Transverse colon (tissue), 4 donors: Measurements from ENCODE around the gene AGAP1. TPM values are rescaled to one million over a fixed set of nuclear protein-coding genes. Genes with fewer than 3 reads are reported as not detected.

ENCODE experiments used
- DNase-seq: peaks from one replicate; pipeline ENCODE4 v3.0.0-alpha.2; 2019
- H3K27ac ChIP-seq, 4 donors: fragments of 200-600 bp; sonication (generic); 2 replicates each; pipeline ENCODE4 v1.5.1; 2016 to 2018; ENCODE audit warnings: inconsistent platforms in 4 of 4
- H3K27me3 ChIP-seq: fragments of 200-600 bp; sonication (generic); 2 replicates; pipeline ENCODE4 v1.5.1; 2017; ENCODE audit warnings: inconsistent platforms
- H3K36me3 ChIP-seq, 4 donors: fragments of 200-600 bp; sonication (generic); 2 replicates each; pipeline ENCODE4 v1.5.1; 2017 to 2019; ENCODE audit warnings: inconsistent platforms in 4 of 4
- H3K4me1 ChIP-seq, 4 donors: fragments of 200-600 bp; sonication (generic); 2 replicates each; pipeline ENCODE4 v1.5.1; 2017 to 2020; ENCODE audit warnings: inconsistent platforms in 4 of 4
- H3K4me3 ChIP-seq, 4 donors: fragments of 200-600 bp; sonication (generic); 1 replicate in 1 of 4; 2 replicates in 3 of 4; pipeline versions ENCODE4 v1.5.1 to v1.6.1; 2017 to 2019; ENCODE audit warnings: inconsistent platforms in 4 of 4
- H3K9me3 ChIP-seq, 2 donors: fragments of 200-600 bp; sonication (generic); 2 replicates each; pipeline ENCODE4 v1.5.1; 2017 to 2019; ENCODE audit warnings: inconsistent platforms in 2 of 2
- EP300 ChIP-seq: sonication (generic); formaldehyde crosslinking; IDR thresholded peaks from one replicate; pipeline ENCODE4 v1.6.1; 2017; ENCODE audit warnings: antibody characterized with exemption, low read depth
- POLR2A ChIP-seq: fragments of 450-650 bp; IDR thresholded peaks from one replicate; pipeline ENCODE4 v1.6.1; 2016; ENCODE audit warnings: antibody characterized with exemption, mild to moderate bottlenecking, moderate library complexity
- POLR2AphosphoS5 ChIP-seq, 3 donors: sonication (generic); formaldehyde crosslinking; IDR thresholded peaks; one replicate each; pipeline ENCODE4 v1.6.1; 2016; ENCODE audit warnings: antibody characterized with exemption in 3 of 3
- WGBS, 2 donors: methylation state at CpG; one replicate each; pipeline ENCODE4 v1.1.5; 2018; ENCODE audit warnings: low coverage in 1 of 2; 5-methylcytosine and 5-hydroxymethylcytosine counted together
- in situ Hi-C, 4 donors: fragments of 200-750 bp; cut with MboI; loops; one replicate each; pipeline versions ENCODE4 v1.15.0 to v1.15.1; 2017; ENCODE audit warnings: low sequenced_read_pairs in 3 of 4, low pct_ligation_motif_present in 1 of 4, low pct_unique_long_range_greater_than_20kb in 1 of 4
- intact Hi-C: fragments of 100-400 bp; cut with DNase I; formaldehyde crosslinking; loops from one replicate; pipeline ENCODE4 v1.15.1; 2023; ENCODE audit warnings: low total_unique reads
- total RNA-seq, 4 donors: library from RNA; depleted of rRNA; stranded (reverse); fragments of >200 nt; gene quantifications; one replicate each; pipeline ENCODE4 v1.1.0, GENCODE V29; 2016
- TF ChIP-seq, protein P1 (sequence below), 5 experiments: fragments of 200-600 bp in 3 of 5; fragments of 450-650 bp in 2 of 5; sonication (generic) in 3 of 5; IDR thresholded peaks; 1 replicate in 2 of 5; 2 replicates in 3 of 5; pipeline ENCODE4 v1.5.1; 2016 to 2017; ENCODE audit warnings: antibody characterized with exemption in 5 of 5, inconsistent platforms in 3 of 5, mild to moderate bottlenecking in 2 of 5, moderate library complexity in 1 of 5

Gene AGAP1
- total RNA-seq, 4 donors from 2014 or later: 56.1 to 96.9 (median 71.2) TPM

DNA sequence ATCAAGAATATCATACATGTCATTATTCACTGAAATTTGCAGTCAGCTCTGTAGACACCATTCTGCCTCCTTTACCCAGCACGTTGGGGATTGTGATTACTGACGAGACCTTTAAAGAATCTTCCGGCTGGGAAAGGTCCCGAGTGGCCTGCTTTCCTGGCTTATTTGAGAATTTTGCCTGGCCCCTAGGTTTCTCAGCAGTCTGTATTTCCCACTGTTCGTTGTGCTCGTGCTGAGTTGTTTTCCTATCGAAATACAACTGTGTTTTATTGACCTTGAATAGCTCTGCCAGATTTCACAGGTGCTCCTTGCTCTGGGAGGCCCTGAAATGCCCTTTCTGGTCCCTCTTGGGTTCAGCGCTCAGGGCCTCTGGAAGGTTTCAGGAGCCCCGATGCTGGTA lies 94.9 kb downstream of the AGAP1 start:
- TF ChIP-seq POLR2A (no peak), POLR2AphosphoS5 (IDR thresholded peaks at IDR 0.05) (no peak), EP300 (no peak)
- TF ChIP-seq, protein P1, sequence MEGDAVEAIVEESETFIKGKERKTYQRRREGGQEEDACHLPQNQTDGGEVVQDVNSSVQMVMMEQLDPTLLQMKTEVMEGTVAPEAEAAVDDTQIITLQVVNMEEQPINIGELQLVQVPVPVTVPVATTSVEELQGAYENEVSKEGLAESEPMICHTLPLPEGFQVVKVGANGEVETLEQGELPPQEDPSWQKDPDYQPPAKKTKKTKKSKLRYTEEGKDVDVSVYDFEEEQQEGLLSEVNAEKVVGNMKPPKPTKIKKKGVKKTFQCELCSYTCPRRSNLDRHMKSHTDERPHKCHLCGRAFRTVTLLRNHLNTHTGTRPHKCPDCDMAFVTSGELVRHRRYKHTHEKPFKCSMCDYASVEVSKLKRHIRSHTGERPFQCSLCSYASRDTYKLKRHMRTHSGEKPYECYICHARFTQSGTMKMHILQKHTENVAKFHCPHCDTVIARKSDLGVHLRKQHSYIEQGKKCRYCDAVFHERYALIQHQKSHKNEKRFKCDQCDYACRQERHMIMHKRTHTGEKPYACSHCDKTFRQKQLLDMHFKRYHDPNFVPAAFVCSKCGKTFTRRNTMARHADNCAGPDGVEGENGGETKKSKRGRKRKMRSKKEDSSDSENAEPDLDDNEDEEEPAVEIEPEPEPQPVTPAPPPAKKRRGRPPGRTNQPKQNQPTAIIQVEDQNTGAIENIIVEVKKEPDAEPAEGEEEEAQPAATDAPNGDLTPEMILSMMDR (IDR thresholded peaks at IDR 0.05): no peak
- H3K4me3 ChIP-seq: no peak overlapping the region
- no peaks in the 10 kb centered on the region for H3K36me3 ChIP-seq
- no peaks in the 10 kb centered on the region for H3K9me3 ChIP-seq
- DNase-seq: no peak
- H3K27me3 ChIP-seq: no peaks in the 10 kb centered on the region
- WGBS, 2 donors: 39 to 55% methylated on average over 6 to 9 of the region's 9 CpGs
- intact Hi-C loops (no loop called here), in situ Hi-C loops (loop anchor here in 3 of 4 donors (10.0 to 25.0 kb wide), 3 partner anchors 454 to 1051 kb away; no protein-coding TSS in a partner anchor)
- no peak overlapping the region for H3K27ac ChIP-seq
- H3K4me1 ChIP-seq: peaks cover 0 to 9% (median 4%) of the 10 kb centered on the region in 4 donors

DNA sequence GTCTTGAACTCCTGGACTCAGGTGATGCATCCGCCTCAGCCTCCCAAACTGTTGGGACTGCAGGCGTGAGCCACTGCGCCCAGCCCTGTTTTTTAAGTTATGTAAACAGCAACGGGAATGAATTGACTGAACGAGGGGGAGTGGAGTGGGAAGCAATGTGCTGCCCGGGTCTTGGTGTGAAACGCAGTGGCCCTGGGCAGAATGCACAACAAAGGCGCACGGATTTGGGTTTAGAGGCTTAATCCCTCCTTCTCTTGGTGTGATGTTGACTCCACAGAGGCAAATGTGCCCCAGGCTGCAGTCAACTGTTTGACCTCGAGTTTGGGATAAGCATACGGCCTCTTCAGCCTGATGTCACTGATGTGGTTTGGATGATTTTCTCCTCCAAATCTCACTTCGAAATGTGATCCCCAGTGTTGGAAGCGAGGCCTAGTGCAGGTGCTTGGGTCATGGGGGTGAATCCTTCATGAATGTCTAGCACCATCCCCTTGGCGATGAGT lies 97.4 kb downstream of the AGAP1 start:
- Histone ChIP-seq H3K27ac (no peak overlapping the region), H3K4me3 (no peak overlapping the region), H3K9me3 (no peaks in the 10 kb centered on the region), H3K36me3 (no peaks in the 10 kb centered on the region), H3K27me3 (no peaks in the 10 kb centered on the region), H3K4me1 (peaks cover 0 to 19% (median 4%) of the 10 kb centered on the region in 4 donors)
- TF ChIP-seq POLR2A: no peak
- TF ChIP-seq EP300: no peak
- TF ChIP-seq, protein P1 (IDR thresholded peaks at IDR 0.05): no peak
- TF ChIP-seq POLR2AphosphoS5 (IDR thresholded peaks at IDR 0.05): no peak
- DNase-seq: no peak
- intact Hi-C loops: loop anchor here (5.0 kb wide), 1 partner anchor 449 kb away; no protein-coding TSS in a partner anchor
- 80 to 87% methylated on average over 3 to 14 of the region's 14 CpGs for WGBS, 2 donors
- in situ Hi-C loops: loop anchor here in 3 of 4 donors (5.0 to 25.0 kb wide), 4 partner anchors 449 to 1054 kb away; no protein-coding TSS in a partner anchor

DNA sequence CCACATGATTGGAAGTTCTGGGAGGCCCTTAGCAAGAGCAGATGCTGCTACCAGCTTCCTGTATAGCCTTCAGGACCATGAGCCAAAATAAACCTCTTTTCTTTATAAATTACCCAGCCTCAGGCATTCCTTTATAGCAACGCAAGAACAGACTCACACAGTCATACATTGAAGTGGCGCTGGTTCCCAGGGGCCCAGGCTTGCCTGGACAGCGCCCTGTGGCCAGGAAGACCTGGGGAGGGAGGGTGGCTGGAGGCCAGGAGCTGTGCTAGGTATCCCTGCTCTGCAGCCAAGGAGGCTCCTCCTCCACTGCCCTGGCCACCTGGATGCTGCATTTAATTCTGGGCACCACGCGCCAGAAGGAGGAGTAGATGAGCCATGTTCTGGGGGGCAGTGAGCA lies 98.1 kb downstream of the AGAP1 start:
- no peak for DNase-seq
- H3K9me3 ChIP-seq: no peaks in the 10 kb centered on the region
- in situ Hi-C loops: loop anchor here in 3 of 4 donors (5.0 to 25.0 kb wide), 4 partner anchors 450 to 1055 kb away; no protein-coding TSS in a partner anchor
- peaks cover 0 to 19% (median 4%) of the 10 kb centered on the region in 4 donors for H3K4me1 ChIP-seq
- no peaks in the 10 kb centered on the region for H3K36me3 ChIP-seq
- H3K27ac ChIP-seq: no peak overlapping the region
- WGBS, 2 donors: 88% methylated on average over 5 of the region's 5 CpGs; no CpG with 5 or more reads in 1 of the 2 donors
- intact Hi-C loops: loop anchor here (5.0 kb wide), 1 partner anchor 450 kb away; no protein-coding TSS in a partner anchor
- TF ChIP-seq, protein P1 (IDR thresholded peaks at IDR 0.05): no peak
- TF ChIP-seq POLR2A (no peak), EP300 (no peak), POLR2AphosphoS5 (IDR thresholded peaks at IDR 0.05) (no peak)
- H3K4me3 ChIP-seq: no peak overlapping the region
- no peaks in the 10 kb centered on the region for H3K27me3 ChIP-seq

DNA sequence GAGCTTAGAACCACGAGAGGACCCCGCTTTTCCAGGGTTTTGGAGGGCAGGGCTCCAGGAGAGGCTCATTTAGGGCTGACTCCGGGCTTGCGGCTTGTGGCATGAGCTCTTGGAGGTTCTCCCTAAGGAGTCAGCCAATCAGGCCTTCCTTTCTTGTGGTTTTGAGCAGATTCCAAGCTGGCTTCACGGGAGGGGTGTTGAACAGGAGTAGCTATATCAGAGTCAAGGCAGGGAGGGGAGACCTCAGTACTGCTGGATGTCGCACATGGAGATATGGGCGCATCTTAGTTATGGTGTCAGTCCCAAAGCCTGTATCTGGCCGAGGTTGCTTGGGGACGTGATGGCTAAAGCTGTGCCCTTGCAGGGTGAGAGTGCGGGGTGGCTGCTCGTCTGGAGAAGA lies 98.6 kb downstream of the AGAP1 start:
- TF ChIP-seq, protein P1 (IDR thresholded peaks at IDR 0.05): no peak
- TF ChIP-seq POLR2AphosphoS5 (IDR thresholded peaks at IDR 0.05): no peak
- TF ChIP-seq POLR2A: no peak
- no peak for TF ChIP-seq EP300
- in situ Hi-C loops: loop anchor here in 3 of 4 donors (5.0 to 25.0 kb wide), 4 partner anchors 450 to 1055 kb away; no protein-coding TSS in a partner anchor
- Histone ChIP-seq H3K36me3 (no peaks in the 10 kb centered on the region), H3K4me3 (no peak overlapping the region), H3K27me3 (no peaks in the 10 kb centered on the region), H3K9me3 (no peaks in the 10 kb centered on the region), H3K4me1 (peaks cover 0 to 19% (median 4%) of the 10 kb centered on the region in 4 donors), H3K27ac (no peak overlapping the region)
- 81 to 85% methylated on average over 6 to 11 of the region's 11 CpGs for WGBS, 2 donors
- intact Hi-C loops: loop anchor here (5.0 kb wide), 1 partner anchor 450 kb away; no protein-coding TSS in a partner anchor
- DNase-seq: no peak
